Colon (tissue), 2 donors: ENCODE results near the gene TFIP11.

Source experiments
- FAIRE-seq: peaks from 2 replicates; lab custom pipeline; 2012; peaks lifted over from hg19 to GRCh38; lab: Jason Lieb, UNC
- donor health status: control.
- donor health status: control.

The TFIP11 gene

GRCh38 chr22:26503758-26504157 is 8.5 kb downstream of the TFIP11 start:
- no peak for FAIRE-seq

GRCh38 chr22:26502688-26503561 is 9.3 kb downstream of the TFIP11 start:
- no peak for FAIRE-seq

GRCh38 chr22:26501996-26502395 is 10.3 kb downstream of the TFIP11 start:
- FAIRE-seq: no peak

DNA sequence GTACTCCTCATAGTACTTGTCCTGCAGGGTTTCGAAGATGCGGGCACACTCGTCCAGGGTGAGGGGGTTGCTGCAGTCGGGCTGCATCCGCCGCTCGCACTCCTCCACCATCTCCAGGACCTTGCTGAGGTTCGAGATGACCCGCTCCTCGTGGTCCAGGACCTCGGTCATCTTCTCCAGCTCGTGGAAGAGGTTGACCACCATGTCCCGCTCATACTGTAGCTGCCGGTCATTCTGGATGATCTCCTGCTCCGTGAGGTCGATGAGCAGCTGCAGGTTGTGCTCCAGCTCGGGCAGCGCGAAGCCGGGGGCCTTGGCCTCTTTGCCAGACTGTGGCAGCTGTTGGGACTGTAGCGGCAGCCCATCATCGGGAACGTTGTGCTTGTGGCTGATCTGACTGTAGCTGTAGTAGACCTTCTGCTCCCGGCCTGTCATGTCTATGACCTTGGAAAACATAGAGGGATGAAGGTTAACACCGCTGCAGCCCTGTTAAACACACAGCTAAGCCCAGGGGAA is 13.0 kb downstream of the TFIP11 start:
- no peak for FAIRE-seq

GRCh38 chr22:26496456-26496855 is 15.8 kb downstream of the TFIP11 start:
- FAIRE-seq: no peak

DNA sequence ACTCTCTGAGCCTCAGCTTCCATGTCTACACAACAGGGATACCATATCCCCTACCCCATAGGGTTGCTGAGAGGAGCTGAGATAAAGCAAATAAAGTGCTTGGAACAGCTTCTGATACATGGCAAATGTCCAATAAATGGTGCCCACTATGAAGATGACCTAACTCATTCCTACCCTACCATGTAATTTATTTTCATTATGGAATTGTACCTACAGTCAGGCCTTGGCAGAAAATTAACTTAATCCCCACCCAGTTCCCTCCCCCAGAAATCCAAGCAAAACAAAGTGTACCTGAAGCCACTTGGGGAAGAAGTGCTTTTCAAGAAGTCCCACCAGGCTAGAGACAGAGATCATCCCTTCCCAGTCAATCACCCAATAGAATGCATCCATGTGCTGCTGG is 17.8 kb downstream of the TFIP11 start:
- no peak for FAIRE-seq

DNA sequence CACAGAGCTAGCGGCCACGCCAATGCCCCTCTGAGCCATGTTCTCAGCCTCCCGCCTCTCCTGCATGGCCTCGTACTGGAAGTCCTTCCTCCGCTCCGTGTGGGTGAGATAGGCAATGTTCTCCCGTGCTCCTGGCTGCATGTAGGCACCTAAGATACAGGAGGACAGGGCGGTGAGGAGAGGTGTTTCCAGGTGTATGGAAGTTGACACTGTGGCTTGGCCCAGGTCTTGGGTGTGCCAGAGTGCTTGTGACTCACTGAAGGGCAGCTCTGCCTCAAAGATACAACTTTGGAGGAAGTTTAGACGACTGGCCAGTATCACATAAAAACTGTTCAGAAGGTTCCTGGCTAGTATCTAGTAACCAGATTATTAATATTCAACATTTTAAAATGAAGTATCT is 20.1 kb downstream of the TFIP11 start:
- FAIRE-seq: no peak

GRCh38 chr22:26489447-26490036 is 22.7 kb downstream of the TFIP11 start:
- FAIRE-seq: no peak

DNA sequence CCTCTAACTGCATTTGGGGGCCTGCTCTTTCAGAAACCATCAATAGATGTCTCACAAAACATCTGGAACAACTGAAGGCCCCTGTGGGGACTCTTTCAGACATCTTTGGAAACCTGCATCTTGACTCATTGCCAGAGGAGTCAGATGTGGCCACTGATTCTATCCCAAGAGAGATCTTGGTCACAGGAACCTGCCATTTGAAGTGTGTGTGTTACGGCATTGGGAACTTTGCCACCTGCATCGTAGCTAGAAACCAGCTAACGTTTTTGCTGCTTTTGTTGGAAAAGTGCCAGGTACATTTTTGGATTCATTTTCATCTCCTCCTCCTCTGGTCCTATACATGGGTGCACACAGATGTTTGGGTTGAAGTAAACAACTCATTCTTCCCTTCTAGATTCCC is 24.3 kb downstream of the TFIP11 start:
- FAIRE-seq: no peak

DNA sequence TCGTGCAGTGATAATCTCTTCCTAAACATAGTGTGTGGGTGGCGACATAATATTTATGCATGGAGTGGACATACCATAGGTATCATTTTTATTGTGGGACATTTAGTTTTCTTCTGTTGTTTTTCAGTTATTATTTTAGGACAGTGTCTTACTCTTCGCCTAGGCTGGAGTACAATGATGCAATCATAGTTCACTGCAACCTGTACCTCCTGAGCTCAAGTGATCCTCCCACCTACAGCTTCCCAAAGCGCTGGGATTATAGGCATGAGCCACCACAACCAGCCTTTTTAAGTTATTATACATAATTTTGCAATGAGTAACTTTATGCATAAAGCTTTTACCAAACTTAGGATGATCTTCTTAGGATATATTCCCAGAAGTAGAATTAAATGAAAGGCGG is 25.9 kb downstream of the TFIP11 start:
- FAIRE-seq: no peak

DNA sequence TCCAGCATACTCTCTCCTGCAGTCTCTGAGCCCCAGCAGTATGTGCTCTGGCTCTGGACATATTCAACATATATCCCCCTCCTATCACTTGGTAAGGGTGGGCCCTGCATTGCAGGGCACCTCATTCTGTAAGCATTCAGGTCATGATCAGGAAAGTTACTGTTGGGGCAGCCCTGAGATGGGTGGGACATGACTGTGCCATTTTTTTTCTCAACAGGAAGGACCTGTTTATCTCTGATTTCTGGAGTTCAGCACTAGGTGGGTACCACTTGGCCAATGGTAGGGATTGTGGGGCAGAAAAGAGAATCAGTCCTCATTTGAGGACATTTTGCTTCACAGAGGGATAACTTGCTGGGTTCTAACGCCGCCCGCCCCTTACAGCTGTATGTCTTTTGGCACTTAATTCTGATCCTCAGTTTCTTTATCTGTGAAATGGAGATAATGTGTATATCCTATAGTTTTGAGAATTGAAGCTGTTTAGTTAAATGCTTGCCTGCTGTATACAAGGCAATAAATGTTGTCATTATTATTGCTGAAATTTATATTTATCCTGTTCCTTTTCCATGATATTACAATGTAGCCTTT is 26.4 kb downstream of the TFIP11 start:
- FAIRE-seq: no peak

DNA sequence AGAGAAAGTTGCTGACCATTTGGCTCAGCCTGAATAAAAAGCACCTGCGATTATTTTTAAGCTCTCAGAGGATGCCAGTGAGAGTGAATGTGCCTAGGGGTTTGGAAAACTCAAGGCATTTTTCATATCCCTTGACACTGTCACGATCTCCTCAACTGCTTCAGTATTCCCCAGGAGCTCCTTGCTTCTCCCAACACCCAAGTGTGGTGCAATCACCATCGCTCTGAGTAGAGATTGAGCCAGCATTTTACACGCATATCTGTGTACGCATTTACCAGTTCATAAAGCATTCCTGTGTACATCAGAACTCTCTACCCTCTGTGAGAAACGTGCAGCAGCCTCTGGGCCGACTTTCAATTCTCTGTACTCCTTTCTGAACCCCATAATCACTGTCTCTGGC is 27.3 kb downstream of the TFIP11 start:
- FAIRE-seq: no peak

DNA sequence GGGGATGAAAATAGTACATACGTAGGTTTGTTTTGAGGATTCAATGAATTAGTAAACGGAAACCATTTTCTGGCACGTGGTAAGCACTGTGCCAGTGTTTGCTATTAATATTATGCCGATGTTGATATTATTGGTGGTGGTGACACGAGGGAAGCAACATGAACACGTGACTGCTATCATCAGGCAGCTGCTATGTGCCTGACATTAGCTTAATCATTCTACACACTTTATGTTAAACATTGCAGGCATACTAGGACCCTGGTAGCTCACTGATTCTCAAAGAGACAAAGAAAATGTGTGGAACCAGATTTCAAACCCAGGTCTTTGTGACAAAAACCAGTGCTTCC is 27.9 kb downstream of the TFIP11 start:
- no peak for FAIRE-seq

DNA sequence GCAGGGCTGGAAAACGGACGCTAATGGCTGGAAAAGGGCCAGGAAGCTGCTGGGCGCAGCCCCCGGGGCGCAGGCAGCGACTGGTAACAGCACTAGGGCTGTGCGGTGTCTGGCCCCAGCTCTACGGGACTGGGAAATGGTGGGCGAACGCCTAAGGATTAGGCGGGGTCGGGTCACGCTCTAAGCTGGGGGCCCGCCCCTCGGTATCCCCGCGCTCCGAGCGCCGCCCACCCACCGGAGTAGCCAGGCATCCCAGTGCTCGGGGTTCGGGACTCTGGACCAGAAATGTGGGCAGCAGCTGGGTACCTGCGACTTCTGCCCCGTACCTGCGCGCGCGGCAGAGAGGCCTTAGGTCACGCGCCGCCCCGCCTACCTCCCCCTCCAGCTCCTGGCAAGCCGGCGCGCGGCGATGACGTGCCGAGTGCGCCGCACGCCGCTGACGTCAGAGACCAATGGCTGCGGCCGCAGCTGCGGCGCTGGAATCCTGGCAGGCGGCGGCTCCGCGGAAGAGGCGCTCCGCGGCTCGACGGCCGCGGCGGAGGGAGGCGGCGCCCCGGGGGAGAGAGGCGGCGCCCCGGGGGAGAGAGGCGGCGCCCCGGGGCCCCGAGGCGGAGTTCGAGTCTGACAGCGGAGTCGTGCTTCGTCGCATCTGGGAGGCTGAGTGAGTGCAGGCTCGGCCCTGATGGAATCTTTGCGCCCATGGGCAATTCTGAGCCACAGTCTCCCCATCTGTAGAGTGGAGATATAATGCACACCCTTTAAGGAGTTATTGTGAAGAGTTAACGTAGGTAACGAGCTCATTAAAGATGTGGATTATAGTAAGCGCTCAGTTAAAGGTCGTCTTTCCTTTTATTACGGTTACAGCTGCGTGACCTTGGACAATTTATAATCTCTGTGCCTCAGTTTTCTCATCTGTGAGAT is 28.6 kb downstream of the TFIP11 start, which contains the start of the genes HPS4 and SRRD:
TSS of gene HPS4 (minus strand) at position 345 of the 921 bp plus-strand sequence. CDS start 2,021 bp downstream, outside the sequence.
TSS of gene SRRD (plus strand) at position 439 of the 921 bp plus-strand sequence. CDS start at position 453, 14 bp downstream.
- no peak for FAIRE-seq

DNA sequence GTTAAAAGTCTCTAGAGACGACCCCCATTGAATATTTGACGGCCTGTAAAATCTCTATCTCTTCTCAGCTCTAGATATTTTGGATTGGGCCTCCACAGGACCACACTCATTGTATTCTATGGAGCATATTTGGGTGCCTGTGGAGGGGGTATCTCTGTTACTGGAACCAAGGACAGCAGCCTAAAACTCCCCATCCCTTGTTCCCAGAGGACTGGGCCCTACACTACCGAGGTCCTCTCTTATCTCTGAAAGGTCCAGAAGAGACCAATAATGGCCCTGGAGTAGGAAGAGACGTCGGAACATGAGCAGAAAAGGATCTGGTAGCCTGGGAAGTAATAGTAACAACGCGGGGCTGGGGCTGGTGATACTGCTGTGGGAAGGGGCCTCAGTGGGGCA is 29.2 kb downstream of the TFIP11 start:
- FAIRE-seq: no peak

GRCh38 chr22:26482161-26482560 is 30.1 kb downstream of the TFIP11 start:
- no peak for FAIRE-seq

GRCh38 chr22:26481694-26482093 is 30.6 kb downstream of the TFIP11 start:
- FAIRE-seq: no peak

- FAIRE-seq: no peak
These were observed 31.1 kb downstream of the TFIP11 start for GRCh38 chr22:26481112-26481693.

DNA sequence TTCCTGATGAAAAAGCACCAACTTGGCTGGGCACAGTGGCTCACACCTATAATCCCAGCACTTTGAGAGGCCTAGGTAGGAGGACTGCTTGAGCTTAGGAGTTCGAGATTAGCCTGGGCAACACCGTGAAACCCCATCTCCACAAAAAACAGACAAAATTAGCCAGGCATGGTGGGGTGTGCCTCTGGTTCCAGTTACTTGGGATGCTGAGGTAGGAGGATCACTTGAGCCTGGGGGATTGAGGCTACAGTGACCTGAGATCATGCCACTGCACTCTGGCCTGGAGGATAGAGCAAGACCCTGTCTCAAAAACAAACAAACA is 31.7 kb downstream of the TFIP11 start:
- no peak for FAIRE-seq

DNA sequence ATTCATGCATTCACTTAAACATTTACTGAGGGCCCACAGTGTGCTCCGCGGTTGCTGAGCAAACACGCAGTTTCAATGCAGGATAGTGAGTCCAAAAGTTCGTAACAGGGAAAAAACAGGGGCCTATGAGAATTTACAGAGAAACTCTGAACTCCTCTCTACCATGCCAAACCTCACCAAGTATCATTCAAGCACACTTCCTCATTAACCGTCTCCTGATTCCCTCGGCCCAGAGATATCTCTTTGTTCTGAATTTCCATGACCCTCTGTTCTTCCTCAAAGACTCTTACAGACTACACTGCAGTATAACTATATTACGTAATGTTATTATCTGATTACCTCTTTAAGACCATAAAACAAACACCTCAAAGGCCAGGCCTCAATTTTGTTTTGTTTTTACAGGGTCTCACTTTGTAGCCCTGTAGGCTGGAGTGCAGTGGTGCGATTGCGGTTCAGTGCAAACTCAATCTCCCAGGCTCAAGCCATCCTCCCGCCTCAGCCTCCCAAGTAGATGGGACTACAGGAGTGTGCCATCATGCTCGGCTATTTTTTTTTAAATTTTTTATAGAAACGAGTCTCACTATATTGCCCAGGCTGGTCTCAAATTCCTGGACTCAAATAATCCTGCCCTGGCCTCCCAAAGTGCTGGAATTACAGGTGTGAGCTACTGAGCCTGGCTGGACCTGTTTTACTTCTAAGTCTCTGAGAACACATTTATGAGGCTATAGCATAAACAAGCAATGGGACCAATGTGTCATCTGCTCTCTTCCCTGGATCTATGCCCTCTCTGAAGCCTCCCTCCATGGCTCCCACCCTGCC is 32.3 kb downstream of the TFIP11 start:
- no peak for FAIRE-seq
